Trophoblast cell (in vitro differentiated cells and primary cell): Measurements from ENCODE around the gene DNAH5.

Experiments used
- DNase-seq, 2 donors: peaks; one replicate each; pipeline ENCODE4 v3.0.0-alpha.2; 2016
- H2AFZ ChIP-seq: 2 replicates; pipeline ENCODE4 v1.6.1; 2013; ENCODE audit warnings: low read length, moderate library complexity, mild to moderate bottlenecking; ENCODE audit not compliant: insufficient read depth, poor library complexity
- H2AK5ac ChIP-seq: 2 replicates; pipeline ENCODE4 v1.6.1; 2013; ENCODE audit warnings: mild to moderate bottlenecking, low read length
- H2BK120ac ChIP-seq: 2 replicates; pipeline ENCODE4 v1.6.1; 2013; ENCODE audit warnings: low read length, mild to moderate bottlenecking, moderate library complexity; ENCODE audit not compliant: insufficient read depth, poor library complexity
- H2BK12ac ChIP-seq: 2 replicates; pipeline ENCODE4 v1.6.1; 2013; ENCODE audit warnings: mild to moderate bottlenecking, low read length, moderate library complexity
- H2BK5ac ChIP-seq: 2 replicates; pipeline ENCODE4 v1.6.1; 2013; ENCODE audit warnings: low read length, low read depth, moderate library complexity, mild to moderate bottlenecking; ENCODE audit not compliant: poor library complexity
- H3K14ac ChIP-seq: 2 replicates; pipeline ENCODE4 v1.6.1; 2013; ENCODE audit warnings: mild to moderate bottlenecking, low read length
- H3K18ac ChIP-seq: 2 replicates; pipeline ENCODE4 v1.6.1; 2013; ENCODE audit warnings: mild to moderate bottlenecking, low read length
- H3K23ac ChIP-seq: 2 replicates; pipeline ENCODE4 v1.6.1; 2013; ENCODE audit warnings: low read length
- H3K27ac ChIP-seq: 2 replicates; pipeline ENCODE4 v1.5.1; 2013; ENCODE audit warnings: low read depth, mild to moderate bottlenecking, inconsistent platforms, low read length, moderate library complexity
- H3K27me3 ChIP-seq: 2 replicates; pipeline ENCODE4 v1.6.1; 2013; ENCODE audit warnings: inconsistent platforms, mild to moderate bottlenecking, low read length, moderate library complexity; ENCODE audit not compliant: insufficient read depth
- H3K36me3 ChIP-seq, 2 experiments: 1 replicate in 1 of 2; 2 replicates in 1 of 2; pipeline ENCODE4 v1.6.1; 2013; ENCODE audit warnings: low read length in 2 of 2, mild to moderate bottlenecking in 2 of 2, moderate library complexity in 1 of 2; ENCODE audit not compliant: insufficient read depth in 2 of 2, control insufficient read depth in 1 of 2
- H3K4ac ChIP-seq: 2 replicates; pipeline ENCODE4 v1.6.1; 2013; ENCODE audit warnings: low read depth, mild to moderate bottlenecking, low read length, moderate library complexity
- H3K4me1 ChIP-seq, 2 experiments: 1 replicate in 1 of 2; 2 replicates in 1 of 2; pipeline ENCODE4 v1.6.1; 2013; ENCODE audit warnings: low read length in 2 of 2, mild to moderate bottlenecking in 2 of 2, moderate library complexity in 1 of 2; ENCODE audit not compliant: insufficient read depth in 2 of 2, control insufficient read depth in 1 of 2
- H3K4me2 ChIP-seq: 2 replicates; pipeline ENCODE4 v1.6.1; 2013; ENCODE audit warnings: inconsistent platforms, mild to moderate bottlenecking, low read length, moderate library complexity
- H3K4me3 ChIP-seq: 2 replicates; pipeline ENCODE4 v1.5.1; 2013; ENCODE audit warnings: mild to moderate bottlenecking, low read depth, low read length, inconsistent platforms
- H3K79me1 ChIP-seq: one replicate; pipeline ENCODE4 v1.6.1; 2013; ENCODE audit warnings: low read length
- H3K79me2 ChIP-seq: 2 replicates; pipeline ENCODE4 v1.6.1; 2013; ENCODE audit warnings: low read length, mild to moderate bottlenecking; ENCODE audit not compliant: control insufficient read depth, insufficient read depth, poor library complexity
- H3K9ac ChIP-seq: 2 replicates; pipeline ENCODE4 v1.6.1; 2013; ENCODE audit warnings: mild to moderate bottlenecking, low read length
- H3K9me3 ChIP-seq: 2 replicates; pipeline ENCODE4 v1.6.1; 2013; ENCODE audit warnings: low read depth, mild to moderate bottlenecking, control low read depth, inconsistent platforms, low read length; ENCODE audit not compliant: insufficient read depth
- H4K12ac ChIP-seq: 2 replicates; pipeline ENCODE4 v1.6.1; 2013; ENCODE audit warnings: low read depth, mild to moderate bottlenecking, low read length, moderate library complexity
- H4K8ac ChIP-seq: 2 replicates; pipeline ENCODE4 v1.6.1; 2013; ENCODE audit warnings: low read depth, mild to moderate bottlenecking, low read length, moderate library complexity
- H4K91ac ChIP-seq: one replicate; pipeline ENCODE4 v1.6.1; 2013; ENCODE audit warnings: low read depth, mild to moderate bottlenecking, low read length, moderate library complexity
- WGBS: extraction: QIAGEN DNeasy Blood & Tissue Kit; methylation state at CpG from one replicate; pipeline ENCODE4 v1.1.7; 2013; ENCODE audit warnings: missing lambda C conversion rate; ENCODE audit not compliant: insufficient read length, insufficient coverage; ENCODE audit errors: extremely low coverage; 5-methylcytosine and 5-hydroxymethylcytosine counted together

DNAH5 gene

GRCh38 chr5:13731121-13731628 is 213.3 kb downstream of the DNAH5 start:
- no peak overlapping the region for H3K4me3 ChIP-seq
- H2BK5ac ChIP-seq = no peak overlapping the region
- no peak overlapping the region for H2BK120ac ChIP-seq
- H3K9ac ChIP-seq = no peak overlapping the region
- no peak overlapping the region for H3K14ac ChIP-seq
- no peak overlapping the region for H4K12ac ChIP-seq
- no peaks in the 10 kb centered on the region for H3K79me1 ChIP-seq
- H2AFZ ChIP-seq = no peak overlapping the region
- no peaks in the 10 kb centered on the region for H3K4me1 ChIP-seq
- no CpG with 5 or more reads among the region's 6 CpGs for WGBS
- H3K4me2 ChIP-seq = no peak overlapping the region
- no peak overlapping the region for H3K23ac ChIP-seq
- no peak overlapping the region for H2BK12ac ChIP-seq
- H3K4ac ChIP-seq = no peak overlapping the region
- H3K27me3 ChIP-seq = no peaks in the 10 kb centered on the region
- no peak for DNase-seq
- H3K79me2 ChIP-seq = no peaks in the 10 kb centered on the region
- no peaks in the 10 kb centered on the region for H3K36me3 ChIP-seq
- H4K91ac ChIP-seq = no peak overlapping the region
- H2AK5ac ChIP-seq = no peak overlapping the region
- H3K9me3 ChIP-seq = peaks cover 3% of the 10 kb centered on the region
- H3K27ac ChIP-seq = no peak overlapping the region
- H3K18ac ChIP-seq = no peak overlapping the region
- no peak overlapping the region for H4K8ac ChIP-seq

GRCh38 chr5:13708906-13709305 is 235.6 kb downstream of the DNAH5 start:
- no peak overlapping the region for H3K14ac ChIP-seq

GRCh38 chr5:13708432-13708831 is 236.1 kb downstream of the DNAH5 start:
- Histone ChIP-seq H4K91ac (no peak overlapping the region), H4K12ac (no peak overlapping the region), H3K27me3 (no peaks in the 10 kb centered on the region), H3K9ac (no peak overlapping the region), H3K79me2 (no peaks in the 10 kb centered on the region), H2BK12ac (no peak overlapping the region), H3K23ac (no peak overlapping the region), H3K14ac (no peak overlapping the region), H3K4me1 (no peaks in the 10 kb centered on the region), H3K36me3 (no peaks in the 10 kb centered on the region), H3K4ac (no peak overlapping the region), H3K27ac (no peak overlapping the region), H3K4me2 (no peak overlapping the region), H3K18ac (no peak overlapping the region), H2BK5ac (no peak overlapping the region), H3K79me1 (no peaks in the 10 kb centered on the region), H2AFZ (no peak overlapping the region), H2AK5ac (no peak overlapping the region), H3K4me3 (no peak overlapping the region), H3K9me3 (peaks cover 1% of the 10 kb centered on the region), H2BK120ac (no peak overlapping the region), H4K8ac (no peak overlapping the region)
- no CpG with 5 or more reads among the region's 2 CpGs for WGBS
- no peak for DNase-seq

More at GRCh38 chr5:13708906-13709305, 235.6 kb downstream of the DNAH5 start:
- Histone ChIP-seq H2BK5ac (no peak overlapping the region), H3K23ac (no peak overlapping the region), H3K4me3 (no peak overlapping the region), H2AK5ac (no peak overlapping the region), H4K91ac (no peak overlapping the region), H3K36me3 (no peaks in the 10 kb centered on the region), H3K18ac (no peak overlapping the region), H3K79me2 (no peaks in the 10 kb centered on the region), H4K12ac (no peak overlapping the region), H3K27ac (no peak overlapping the region), H4K8ac (no peak overlapping the region), H3K27me3 (no peaks in the 10 kb centered on the region), H3K4me2 (no peak overlapping the region), H2BK120ac (no peak overlapping the region), H3K9ac (no peak overlapping the region), H2AFZ (no peak overlapping the region), H3K4ac (no peak overlapping the region), H2BK12ac (no peak overlapping the region), H3K79me1 (no peaks in the 10 kb centered on the region), H3K4me1 (no peaks in the 10 kb centered on the region), H3K9me3 (peaks cover 1% of the 10 kb centered on the region)
- no peak for DNase-seq
- no CpG with 5 or more reads among the region's 2 CpGs for WGBS

- Histone ChIP-seq H3K4me3 (no peak overlapping the region), H3K27me3 (no peaks in the 10 kb centered on the region), H3K79me2 (no peaks in the 10 kb centered on the region), H3K4ac (no peak overlapping the region), H4K12ac (no peak overlapping the region), H3K18ac (no peak overlapping the region), H3K4me2 (no peak overlapping the region), H2BK120ac (no peak overlapping the region), H3K9ac (no peak overlapping the region), H3K79me1 (no peaks in the 10 kb centered on the region), H3K4me1 (no peaks in the 10 kb centered on the region), H4K91ac (no peak overlapping the region), H2AK5ac (no peak overlapping the region), H3K36me3 (no peaks in the 10 kb centered on the region), H2BK5ac (no peak overlapping the region), H4K8ac (no peak overlapping the region), H3K9me3 (peaks cover 1% of the 10 kb centered on the region), H3K27ac (no peak overlapping the region), H2AFZ (no peak overlapping the region), H3K14ac (no peak overlapping the region), H2BK12ac (no peak overlapping the region), H3K23ac (no peak overlapping the region)
- DNase-seq = no peak
- no CpG with 5 or more reads among the region's 4 CpGs for WGBS
These were observed 240.1 kb downstream of the DNAH5 start for GRCh38 chr5:13704396-13704795.
